RPMI8226 (cell line): ENCODE data around the gene OPCML.
"Not testable (repeated sequence)": the region's sequence is repeated elsewhere in the genome, so short reads cannot be mapped to it uniquely, and the experiment has no call there.

Source experiments
- DNase-seq: peaks from one replicate; pipeline ENCODE4 v3.0.0-alpha.2; 2015

Gene OPCML

DNA sequence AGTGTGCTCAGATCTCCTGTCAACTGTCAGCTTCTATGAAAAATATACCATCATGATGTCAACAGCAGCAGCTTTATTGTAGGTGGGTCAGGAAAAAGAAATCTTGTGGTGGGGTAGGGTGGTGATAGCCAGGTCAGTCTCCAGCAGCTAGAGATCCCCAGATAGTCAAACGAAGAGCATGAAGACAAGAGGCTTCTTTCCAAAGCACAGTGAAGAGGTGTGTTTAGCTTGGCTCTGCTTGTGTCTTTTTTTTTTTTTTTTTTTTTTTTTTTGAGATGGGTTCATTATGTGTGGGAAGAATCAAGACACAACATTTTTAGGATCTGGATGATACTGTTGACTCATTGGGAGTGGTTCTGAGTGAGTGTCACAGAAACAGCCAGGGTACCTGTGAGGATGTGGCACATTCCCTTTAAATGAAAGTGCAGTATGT, 1086.4 kb downstream of the OPCML start:
- DNase-seq = no peak

DNA sequence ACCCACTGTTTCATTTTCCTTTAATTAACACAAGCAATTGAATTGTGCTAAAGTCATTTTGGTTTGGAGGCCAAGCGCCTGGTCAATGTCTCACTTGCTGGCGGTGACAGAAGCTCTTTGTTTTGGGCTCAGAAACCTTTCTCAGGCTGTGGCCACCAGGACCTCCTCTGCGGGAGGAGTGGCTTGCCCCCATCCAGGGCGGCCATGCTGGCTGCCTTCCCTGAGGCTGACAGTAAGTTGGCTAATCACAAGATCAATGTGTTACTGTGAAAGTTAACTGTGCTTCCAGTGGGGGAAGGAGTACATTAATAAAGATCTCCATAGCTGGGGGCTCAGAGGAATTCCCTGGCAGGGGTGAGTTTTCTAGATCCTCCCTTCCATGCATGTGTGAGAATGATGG, 1087.4 kb downstream of the OPCML start:
- DNase-seq = no peak

DNA sequence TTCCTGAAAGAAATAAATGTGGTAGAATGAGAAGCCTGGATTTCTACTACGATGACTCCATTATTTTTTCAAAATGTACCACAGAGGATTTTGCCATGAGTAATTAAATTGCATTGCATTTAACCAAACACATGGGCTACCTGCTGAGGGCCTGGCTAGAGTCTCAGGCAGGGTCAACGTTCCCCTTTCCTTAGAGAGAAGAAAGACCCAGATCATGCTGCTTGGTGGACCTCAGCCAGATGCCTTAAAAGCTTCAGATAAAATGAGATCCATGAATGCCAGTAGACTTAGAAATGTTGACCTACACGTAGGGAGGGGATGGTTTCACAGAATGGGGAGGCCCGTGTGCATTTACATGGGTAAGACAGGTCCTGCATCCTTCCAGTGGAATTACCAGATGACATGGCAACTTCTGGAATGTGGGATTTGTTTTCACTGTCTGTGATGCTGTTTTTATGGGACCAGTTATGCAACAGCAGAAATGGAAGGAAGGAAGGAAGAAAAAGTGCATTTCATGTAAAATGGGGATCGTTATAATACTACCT, 1092.5 kb downstream of the OPCML start:
- no peak for DNase-seq

DNA sequence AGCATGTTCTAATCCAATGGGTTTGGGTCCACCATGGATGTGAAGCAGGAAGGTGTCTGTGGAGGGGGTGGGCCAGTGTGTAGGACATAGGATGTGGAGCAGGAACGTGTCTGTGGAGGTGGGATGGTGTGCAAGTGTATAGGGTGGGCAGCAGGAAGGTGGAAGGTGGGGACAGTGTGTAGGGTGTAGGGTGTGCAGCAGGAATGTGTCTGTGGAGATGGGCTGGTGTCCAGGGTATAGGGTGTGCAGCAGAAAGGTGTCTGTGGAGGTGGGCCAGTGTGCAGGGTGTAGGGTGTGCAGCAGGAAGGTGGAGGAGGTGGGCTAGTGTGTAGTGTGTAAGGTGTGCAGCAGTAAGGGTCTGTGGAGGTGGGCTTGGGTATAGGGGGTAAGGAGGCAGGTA, 1093.9 kb downstream of the OPCML start:
- no peak for DNase-seq

DNA sequence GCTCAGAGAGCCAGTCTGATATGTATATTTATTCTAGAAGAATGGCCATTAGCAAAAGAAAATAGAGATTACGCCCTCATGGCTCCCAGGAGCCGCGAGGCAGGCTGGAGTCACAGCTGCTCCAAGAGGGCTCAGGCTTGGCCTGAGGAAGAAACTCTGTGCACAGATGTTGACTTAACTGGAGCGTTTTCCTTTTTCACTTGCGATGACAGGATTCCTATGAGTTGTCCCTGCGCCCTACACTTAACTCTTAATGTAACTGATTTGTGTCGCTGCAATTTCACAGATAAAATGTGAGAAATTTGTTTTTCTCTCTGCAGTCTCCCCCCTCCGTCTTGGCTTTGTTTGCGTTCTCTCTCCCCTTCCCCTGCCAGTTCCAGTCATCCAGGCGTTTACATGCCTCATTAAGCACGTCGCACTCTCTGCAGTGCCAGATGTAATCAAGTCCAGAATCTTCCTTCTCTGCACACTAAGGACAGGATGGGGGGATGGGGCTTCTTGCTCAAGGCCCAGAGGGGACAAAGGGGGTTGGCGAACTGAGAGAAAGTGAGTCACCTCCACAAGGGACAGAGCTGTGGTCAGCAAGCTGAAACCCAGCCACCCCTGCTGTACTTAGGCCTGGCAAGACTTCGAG, 1101.8 kb downstream of the OPCML start:
- no peak for DNase-seq

DNA sequence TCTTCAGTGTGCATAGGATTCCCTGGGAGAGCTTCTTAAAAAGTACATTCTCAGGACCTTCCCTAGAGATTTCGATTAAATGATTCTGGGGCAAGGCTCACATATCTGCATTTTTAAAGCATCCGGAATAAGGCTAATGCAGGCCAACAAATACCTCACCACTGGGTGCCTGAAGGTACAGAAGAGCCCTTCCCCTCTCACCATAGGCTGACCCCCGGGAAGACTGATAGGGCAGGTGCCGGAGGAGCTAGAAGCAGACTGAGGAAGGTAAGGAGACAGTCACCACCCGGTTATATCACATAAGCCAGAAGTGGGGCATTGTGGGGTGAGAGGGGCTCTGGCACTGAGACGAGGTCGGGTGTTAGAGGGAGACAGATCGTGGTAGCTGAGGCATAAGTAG, 1102.6 kb downstream of the OPCML start:
- no peak for DNase-seq

DNA sequence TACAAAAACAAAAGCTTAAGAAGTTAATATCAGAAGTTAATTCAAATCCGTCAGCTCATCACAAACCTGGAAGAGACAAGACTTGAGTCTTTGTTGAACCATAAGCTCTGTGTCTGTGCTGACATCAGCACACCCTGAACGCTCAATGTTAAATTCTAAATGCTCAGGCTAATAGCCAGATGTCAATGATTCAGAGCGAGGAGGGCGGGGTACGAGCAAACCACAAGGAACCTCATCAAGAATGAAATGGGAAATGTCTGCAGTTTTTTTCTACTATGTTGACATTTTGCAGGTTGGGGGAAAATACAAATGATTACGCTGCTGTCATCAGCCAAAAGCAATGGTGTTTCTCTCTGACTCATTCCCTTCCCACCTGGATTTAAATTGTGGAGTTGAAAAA, 1104.7 kb downstream of the OPCML start:
- peak; percentile 87 for DNase-seq

DNA sequence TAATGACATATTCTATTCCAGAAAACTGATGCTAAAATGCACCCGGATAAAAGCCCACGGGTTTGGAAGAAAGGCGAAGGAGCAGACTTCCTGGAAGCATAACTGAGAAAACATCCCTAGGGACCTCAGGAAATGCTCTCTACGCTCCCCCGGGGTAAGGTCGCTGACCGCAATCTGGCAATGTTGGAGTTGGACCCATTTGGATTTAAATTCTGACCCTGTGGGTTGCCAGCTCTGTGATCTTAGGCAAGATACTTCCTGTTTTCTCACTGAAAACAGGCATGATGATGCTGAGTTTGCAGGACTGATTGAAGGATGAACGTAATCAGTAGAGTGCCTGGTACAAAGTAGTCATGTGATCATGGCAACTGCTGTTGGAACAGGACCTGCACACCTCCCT, 1107.9 kb downstream of the OPCML start:
- peak; percentile 82 for DNase-seq

DNA sequence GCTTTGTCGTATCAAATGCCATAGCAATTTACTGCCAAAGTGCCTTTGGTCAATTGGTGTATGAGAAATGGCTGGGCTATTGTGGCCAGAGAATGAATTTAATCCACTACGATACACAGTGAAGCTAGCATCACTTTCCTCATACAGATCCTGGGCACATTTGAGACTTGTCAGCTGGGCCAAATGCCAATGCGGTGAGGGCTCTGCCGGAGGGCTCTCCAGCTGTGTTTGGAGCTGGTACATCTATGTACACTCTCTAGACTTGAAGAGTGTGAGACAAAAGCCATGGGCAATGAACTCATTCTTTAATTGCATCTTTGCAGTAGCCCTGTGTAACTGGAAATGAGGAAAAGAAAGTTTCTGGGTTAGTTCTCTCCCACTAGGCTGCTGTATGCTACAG, 1109.0 kb downstream of the OPCML start:
- DNase-seq = peak; percentile 89

DNA sequence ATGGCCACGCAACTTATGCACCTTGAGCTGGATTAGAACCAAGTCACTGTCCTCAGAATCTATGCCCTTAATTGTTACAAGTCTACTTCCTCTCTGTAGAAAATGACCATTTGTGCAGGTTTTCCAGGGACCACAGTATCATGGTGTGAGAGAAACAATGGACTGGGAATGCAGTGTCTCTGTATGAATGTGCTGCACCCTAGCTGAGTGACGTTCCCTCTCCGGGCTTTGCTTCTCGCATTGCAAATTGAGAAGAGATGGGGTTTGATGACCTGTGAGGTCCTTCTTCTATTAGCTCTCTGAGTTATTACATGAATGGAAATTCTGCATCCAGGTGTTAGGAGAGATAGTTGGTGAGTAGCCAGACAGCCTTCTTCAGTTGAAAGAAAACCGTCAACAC, 1109.6 kb downstream of the OPCML start:
- peak; percentile 16 for DNase-seq

DNA sequence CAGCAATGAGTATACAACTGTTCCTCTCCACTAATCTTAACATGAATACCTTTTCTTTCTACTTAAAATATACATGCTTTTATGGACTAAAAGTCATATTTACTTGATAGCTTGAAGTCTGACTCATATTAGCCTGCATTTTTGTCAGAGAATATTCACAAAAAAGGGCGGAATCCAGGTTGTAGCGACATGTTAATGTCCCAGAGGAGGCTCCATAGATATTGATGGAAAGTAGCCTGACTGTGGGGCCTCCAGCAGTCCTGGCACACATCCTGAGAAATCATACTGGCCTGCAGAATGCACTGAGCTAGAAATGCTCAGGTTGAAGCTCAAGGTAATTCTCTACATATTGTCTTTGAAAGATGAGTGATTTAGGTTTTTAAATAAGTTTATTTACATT, 1110.7 kb downstream of the OPCML start:
- no peak for DNase-seq

DNA sequence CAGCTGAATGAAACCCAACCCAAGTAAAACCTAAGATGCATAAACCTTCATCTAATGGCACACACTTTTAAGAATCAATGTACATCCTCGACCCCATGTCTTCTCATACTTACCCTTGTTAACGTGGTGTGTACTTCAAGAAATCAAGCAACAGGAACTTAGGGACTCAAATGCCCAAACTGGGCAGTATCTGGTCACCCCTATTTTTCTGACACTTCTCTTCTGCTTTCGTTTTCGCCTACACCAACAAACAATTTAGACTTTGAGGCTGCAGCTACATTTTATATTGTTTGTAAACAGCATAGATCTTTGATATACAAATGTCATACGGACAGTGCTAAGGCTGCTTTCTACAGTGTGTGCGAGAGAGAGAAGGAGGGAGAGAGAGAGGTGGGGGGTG, 1117.8 kb downstream of the OPCML start:
- no peak for DNase-seq

DNA sequence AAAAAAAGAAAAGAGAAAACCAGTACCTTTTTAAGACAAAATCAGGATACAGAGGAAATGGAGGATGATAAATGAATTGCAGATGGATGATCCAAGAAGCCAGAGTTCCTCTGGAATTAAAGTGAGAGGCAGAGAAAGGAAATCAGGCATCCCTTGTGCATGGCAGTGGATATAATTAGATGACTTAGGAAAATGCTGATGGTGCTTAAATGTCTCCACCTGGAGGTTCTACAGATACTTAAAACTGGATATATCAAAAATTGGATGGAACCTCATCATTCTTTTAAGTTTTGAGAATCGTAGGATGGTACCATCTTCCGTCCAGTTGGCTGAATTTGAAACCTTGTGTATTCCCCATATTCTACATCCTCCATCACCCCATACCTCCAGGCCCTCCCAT, 1121.9 kb downstream of the OPCML start:
- DNase-seq = no peak

DNA sequence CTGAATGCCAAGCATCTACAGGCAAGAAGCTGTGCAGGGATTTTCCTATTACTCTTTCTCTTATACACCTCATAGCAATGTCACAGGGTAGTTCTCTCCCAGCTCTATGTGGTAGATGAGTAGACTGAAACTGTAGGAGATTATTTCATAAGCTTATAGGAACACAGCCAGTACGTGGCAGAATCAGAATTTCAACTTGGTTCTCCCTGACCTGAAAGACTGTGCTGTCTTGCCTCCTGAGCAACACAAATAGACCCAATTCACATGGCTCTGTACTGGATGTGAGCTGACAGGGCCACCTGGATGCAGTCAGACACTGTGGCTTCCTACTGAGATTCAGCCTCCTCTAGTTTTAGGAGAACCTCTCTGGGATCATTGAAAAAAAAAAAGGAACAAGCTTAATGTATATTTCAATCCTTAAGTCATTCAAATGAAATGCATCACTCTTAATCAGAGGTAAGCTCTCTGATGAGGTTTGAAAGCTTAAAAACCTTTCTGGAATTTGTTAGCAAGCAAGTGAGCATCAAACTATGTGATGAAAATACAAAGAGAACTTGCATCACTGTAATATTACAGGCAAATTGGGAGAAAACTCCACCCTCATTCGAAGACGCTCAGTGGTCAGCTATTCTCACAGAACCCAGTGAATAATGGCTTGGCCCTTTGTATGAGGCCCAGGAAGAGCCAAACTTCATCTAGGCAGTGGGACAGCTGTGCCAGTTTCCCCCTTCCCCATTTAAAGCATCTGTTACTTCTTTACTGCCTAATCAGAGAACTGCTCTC, 1122.5 kb downstream of the OPCML start:
- DNase-seq = no peak

DNA sequence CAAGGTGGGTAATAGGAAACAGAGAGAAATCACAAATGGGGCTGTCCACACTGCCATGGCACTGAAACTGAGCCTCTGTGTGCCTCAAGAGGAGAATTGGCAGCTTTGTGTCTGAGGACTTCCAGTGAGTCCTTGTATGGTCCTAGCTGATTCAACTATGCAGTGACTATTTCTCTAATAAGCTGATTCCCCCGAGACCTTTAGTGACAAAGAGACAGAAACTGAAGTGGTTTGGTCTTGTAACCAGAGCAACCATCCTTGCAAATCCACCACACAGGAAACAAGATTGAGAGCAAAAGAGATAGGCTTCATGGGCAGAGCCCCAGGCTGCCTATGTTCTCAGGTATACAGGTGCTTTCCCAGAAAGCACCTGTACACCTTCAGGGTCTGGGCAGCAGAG, 1123.4 kb downstream of the OPCML start:
- DNase-seq = no peak

DNA sequence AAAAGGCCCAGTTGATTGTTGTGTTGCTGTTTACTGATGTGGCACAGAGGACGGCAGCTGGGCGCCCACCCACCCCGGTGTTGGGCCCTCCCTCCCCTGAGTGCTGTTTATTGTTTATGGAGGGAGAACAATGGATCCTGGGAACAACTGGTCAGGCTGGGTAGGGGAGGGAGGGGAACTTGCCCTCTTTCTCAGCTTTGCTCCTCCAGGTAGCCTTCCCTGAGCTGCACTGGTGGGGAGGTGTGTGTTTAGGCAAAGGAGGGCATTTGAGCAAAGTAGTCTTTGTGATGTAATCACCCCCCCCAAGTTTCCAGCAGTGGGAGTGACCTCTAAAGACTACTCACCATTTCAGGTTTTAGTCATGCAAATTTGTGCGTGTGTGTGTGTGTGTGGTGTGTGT, 1126.6 kb downstream of the OPCML start:
- no peak for DNase-seq

DNA sequence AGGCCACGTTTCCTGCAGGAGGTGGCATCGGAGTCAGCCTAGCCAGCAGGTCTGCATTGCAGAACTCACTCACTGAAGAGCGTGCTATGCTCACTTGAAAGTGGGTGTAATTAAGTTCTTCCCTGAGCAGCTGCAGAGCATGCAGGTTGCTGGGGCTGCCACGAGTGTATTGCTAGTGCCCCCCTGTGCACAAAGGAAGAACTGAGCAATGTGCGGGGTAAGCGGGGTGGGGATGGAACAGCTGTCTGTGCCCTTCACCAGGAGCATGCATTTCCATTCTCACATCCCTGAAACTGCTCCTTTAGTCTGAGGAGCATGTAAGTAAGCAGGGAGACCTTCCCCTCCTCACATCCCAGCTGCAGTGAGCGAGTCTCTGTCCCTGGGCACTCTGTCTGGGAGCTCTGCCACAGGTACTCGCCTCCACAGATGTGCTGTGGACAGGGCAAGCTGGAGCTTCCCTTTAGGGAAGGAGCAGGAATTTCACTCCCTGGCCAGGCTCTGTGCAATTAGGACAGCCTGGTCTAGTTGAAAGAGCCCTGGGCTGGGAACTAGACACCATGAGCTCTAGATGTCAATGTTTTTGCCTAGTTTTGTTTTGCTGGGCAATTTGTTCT, 1130.1 kb downstream of the OPCML start:
- DNase-seq = peak; percentile 82

DNA sequence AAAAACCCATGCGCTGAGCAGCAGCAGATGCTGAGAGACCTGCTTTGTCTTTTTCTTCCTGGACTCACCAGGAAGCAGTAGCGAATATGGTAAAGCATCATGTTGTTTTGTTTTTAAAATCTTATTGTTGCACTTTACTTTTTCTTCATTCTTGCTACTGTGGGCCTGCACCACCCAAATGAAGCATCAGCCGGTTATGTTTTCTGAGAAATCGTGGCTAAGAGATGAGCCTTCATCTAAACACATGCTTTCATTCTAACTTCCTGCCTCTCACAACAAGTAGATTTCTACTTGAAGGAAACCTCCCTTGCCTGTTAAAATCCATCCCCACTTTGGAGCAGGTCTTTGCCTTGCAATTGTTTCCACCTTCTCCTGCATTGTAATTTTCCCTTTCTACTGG, 1136.0 kb downstream of the OPCML start:
- no peak for DNase-seq

DNA sequence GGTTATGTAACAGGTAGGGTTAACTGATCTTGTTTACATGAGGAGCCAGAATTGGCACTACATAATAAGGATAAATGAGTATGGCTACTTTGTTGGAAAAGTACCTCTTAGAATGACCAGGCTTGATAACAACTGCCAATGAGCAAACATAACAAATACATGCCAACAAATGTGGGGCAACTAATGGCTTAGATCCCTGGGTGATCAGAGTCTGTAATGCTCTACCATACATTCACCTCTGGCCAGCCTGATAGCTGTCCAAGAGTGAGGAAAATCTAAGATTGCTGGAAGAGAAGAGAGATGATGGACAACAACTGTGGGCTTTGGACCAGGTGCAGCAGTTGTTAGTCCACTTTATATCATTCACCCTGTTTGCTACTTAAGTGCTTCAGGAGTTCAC, 1136.9 kb downstream of the OPCML start:
- DNase-seq = no peak

DNA sequence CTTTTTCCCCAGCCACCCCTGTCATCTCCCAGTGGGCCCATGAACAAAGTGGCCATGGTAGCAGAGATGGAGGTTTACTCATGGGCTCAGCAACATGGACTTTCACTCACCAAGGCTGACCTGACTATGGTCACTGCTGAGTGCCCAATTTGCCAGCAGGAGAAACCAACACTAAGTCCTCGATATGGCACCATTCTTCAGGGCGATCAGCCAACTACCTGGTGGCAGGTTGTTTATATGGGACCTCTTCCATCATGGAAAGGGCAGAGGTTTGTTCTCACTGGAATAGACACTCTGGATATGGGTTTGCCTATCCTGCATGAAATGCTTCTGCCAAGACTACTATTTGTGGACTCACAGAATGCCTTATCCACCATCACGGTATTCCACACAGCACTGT, 1152.8 kb downstream of the OPCML start:
- no peak for DNase-seq

DNA sequence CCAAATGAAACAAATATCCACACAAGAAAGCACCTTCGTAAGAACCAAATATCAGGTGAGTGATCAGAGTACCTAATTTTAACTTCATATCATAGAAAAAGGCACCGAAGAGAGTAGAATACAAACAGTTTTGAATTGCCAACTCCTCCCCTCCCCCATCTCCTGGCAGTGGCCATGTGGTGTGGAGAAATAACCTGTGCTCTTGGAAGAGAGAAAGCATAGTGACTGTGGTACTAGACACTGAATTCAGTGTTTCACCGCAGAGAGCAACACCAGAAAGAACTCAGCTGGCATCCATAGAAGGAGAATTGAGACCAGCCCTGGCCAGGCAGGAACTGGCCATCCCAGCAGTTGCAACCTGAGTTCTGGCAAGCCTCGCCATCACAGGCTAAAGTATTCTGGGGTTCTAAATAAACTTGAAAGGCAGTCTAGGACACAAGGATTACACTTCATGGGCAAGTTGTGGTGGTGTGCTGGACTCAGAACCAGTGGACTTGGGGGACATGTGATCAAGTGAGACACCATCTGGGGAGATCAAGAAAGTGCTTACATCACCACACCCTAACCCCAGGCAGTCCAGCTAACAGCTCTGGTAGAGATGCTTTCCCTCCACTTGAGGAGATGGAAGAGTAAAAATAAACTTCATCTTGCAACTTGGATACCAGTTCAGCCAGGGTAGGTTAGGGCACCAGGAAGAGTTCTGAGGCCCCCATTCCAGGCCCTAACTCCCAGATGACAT, 1158.7 kb downstream of the OPCML start:
- no peak for DNase-seq

DNA sequence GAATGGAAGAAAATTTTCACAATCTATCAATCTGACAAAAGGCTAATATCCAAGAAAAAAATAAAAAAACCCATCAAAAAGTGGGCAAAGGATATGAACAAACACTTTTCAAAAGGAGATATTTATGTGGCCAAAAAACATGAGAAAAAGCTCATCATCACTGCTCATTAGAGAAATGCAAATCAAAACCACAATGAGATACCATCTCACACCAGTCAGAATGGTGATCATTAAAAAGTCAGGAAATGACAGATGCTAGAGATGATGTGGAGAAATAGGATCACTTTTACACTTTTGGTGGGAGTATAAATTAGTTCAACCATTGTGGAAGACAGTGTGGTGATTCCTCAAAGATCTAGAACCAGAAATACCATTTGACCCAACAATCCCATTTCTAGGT, 1162.2 kb downstream of the OPCML start:
- DNase-seq = not testable (repeated sequence)

DNA sequence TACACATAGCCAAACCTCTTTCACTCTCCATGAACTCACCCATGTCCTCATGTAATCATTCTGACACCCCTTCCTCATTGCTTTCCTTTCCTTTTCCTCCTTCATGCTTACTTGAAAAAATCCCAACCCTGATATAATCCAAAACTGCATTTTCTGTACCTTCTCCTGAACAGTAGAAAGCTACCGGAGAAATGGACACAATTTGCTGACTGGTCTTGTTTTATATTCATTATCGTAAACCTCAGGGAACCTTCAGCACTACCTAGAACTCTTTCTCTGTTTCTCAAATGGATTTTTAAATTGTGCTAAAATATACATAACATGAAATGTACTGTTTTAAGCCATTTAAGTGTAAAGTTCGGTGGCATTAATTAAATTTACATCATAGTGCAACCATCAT, 1165.0 kb downstream of the OPCML start:
- DNase-seq = no peak
